HG02840 (cell line): ENCODE data around the gene MND1.
"Not testable (repeated sequence)": the region's sequence is repeated elsewhere in the genome, so short reads cannot be mapped to it uniquely, and the experiment has no call there.

ENCODE experiments used
- ATAC-seq: cut with Tn5 transposase; IDR thresholded peaks from one replicate; pipeline ENCODE4 v1.9.1; 2021; ENCODE audit warnings: mild to moderate bottlenecking, moderate library complexity, moderate number of reproducible peaks; ENCODE audit not compliant: unreplicated experiment, low FRiP score

The MND1 gene

GRCh38 chr4:153433754-153434105, 89.2 kb downstream of the MND1 start:
- ATAC-seq: no peak

- no peak for ATAC-seq
Observed at GRCh38 chr4:153434190-153434589, 89.7 kb downstream of the MND1 start.

DNA sequence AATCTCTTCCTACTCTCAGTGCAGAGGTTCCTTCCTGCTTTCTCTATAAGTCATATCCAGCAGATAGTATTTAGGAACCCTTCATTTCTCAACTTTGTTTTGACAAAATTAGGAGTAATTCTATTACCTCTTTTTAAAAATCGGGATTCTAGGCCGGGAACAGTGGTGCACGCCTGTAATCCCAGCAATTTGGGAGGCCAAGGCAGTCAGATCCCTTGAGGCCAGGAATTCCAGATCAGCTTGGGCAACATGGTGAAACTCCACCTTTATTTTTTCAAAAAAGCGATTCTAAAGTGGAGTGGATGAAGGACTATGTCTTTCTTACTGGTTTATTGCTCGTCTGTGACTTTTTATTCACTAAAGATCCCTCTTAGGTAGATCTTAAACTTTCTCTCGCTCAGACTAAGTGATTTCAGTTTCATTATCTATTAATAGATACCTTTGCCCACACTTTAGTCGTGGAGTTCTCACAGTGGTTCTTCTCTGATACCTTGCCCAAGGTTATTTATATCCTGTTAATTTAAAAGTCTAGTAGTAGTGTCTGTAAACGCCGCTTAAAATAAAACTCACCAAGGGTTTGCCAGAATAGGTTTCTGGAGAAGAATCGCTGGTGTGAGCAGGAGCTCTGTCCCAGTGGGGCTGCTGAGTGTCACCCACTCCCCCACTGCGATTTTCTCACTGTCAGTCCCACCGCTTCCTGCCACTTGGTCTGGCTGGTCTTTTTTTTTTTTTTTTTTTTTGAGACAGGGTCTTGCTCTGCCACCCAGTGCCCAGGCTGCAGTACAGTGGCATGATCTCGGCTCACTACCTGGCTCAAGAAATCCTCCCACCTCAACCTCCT, 94.6 kb downstream of the MND1 start:
- no peak for ATAC-seq

- ATAC-seq: no peak
Observed at GRCh38 chr4:153439831-153440230, 95.3 kb downstream of the MND1 start.

- no peak for ATAC-seq
Observed at GRCh38 chr4:153440475-153440874, 96.0 kb downstream of the MND1 start.

- no peak for ATAC-seq
Observed at GRCh38 chr4:153447175-153447905, 102.9 kb downstream of the MND1 start.

GRCh38 chr4:153448003-153448731, 103.7 kb downstream of the MND1 start:
- no peak for ATAC-seq

- no peak for ATAC-seq
Observed at GRCh38 chr4:153449338-153449737, 104.8 kb downstream of the MND1 start.

DNA sequence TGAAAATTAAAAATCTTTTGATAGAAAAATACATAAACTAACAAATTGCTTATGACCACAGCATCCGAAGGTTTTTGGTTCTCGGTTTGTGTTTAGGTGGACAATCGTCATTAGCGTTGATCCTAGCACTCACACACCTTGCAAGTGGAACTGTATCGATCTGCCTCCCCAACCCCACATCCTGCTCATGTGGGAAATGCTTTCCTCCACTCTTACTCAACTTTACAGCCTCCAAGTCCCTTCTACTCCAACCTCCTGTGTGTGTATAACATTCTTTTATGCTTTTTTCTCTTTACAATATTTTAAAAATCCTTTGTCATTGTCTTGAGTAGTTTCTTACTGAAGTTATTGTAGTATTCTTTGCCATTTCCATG, 106.0 kb downstream of the MND1 start:
- ATAC-seq: no peak

DNA sequence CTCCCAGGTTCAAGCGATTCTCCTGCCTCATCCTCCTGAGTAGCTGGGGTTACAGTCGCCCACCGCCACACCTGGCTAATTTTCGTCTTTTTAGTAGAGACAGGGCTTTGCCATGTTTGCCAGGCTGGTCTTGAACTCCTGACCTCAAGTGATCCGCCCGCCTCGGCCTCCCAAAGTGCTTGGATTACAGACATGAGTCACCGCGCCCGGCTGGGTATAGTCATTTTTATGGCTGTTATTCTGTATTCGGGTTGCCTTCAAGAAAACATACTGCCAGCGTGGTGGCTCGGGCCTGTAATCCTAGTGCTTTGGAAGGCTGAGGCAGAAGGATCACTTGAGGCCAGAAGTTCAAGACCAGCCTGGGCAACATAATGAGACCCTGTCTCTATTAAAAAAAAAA, 106.7 kb downstream of the MND1 start:
- ATAC-seq: not testable (repeated sequence)

GRCh38 chr4:153451911-153452657, 107.6 kb downstream of the MND1 start:
- ATAC-seq: no peak

- no peak for ATAC-seq
Observed at GRCh38 chr4:153452658-153453378, 108.3 kb downstream of the MND1 start.

DNA sequence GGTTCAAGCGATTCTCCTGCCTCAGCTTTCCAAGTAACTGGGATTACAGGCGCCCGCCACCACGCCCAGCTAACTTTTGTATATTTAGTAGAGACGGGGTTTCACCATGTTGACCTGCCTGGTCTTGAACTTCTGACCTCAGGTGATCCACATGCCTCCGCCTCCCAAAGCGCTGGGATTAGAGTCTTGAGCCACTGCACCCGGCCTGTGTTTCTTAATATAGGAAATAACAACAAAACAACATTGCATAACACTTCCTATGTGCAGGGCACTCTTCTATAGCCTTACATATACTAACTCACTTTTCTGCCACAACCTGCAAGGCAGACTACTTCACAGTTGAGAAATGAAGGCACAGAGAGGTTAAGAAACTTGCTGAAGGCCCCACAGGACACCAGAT, 108.9 kb downstream of the MND1 start:
- no peak for ATAC-seq

- no peak for ATAC-seq
Observed at GRCh38 chr4:153458969-153459368, 114.5 kb downstream of the MND1 start.

DNA sequence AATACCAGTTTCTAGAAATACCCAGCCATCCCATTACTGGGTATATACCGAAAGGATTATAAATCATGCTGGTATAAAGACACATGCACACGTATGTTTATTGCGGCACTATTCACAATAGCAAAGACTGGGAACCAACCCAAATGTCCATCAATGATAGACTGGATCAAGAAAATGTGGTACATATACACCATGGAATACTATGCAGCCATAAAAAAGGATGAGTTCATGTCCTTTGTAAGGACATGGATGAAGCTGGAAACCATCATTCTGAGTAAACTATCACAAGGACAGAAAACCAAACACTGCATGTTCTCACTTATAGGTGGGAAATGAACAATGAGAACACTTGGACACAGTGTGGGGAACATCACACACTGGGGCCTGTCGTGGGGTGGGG, 117.1 kb downstream of the MND1 start:
- ATAC-seq: not testable (repeated sequence)

DNA sequence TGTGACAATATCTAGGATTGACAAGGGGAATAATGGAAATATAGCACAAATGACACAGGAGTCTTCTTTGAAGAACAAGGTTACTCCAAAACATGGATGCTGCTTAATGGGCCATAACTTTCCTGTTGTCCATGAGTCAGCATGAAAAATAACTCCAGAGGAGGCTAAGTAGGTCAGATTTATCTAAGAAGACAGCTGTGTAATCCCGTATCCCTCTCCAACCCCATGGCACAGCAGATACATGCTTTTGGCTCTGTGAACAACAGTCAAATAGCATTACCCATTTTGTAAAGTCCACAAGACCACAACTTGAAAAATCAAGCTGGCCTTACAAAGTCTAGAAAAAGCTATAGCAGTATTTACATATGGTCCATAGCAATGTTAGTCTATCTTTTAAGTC, 119.6 kb downstream of the MND1 start:
- no peak for ATAC-seq
